K562 (cell line): ENCODE results near the gene CCDC174. TPM values are rescaled to one million over a fixed set of nuclear protein-coding genes. Genes with fewer than 3 reads are reported as not detected.

ENCODE experiments used
- ATAC-seq: fragments of 200-7000 bp; cut with Tn5 transposase; 3 replicates; pipeline ENCODE4 v1.9.1; 2020; ENCODE audit warnings: moderate library complexity
- BruUV-seq: library from RNA; stranded (reverse); fragments of 400-500 nt; replicated peaks from 2 replicates; lab custom pipeline; 2021; lab: Mats Ljungman, UMichigan
- CTCF ChIA-PET: fragments of 300-600 bp; formaldehyde crosslinking; extraction: SDS; loops from one replicate; lab custom pipeline; 2021; ENCODE audit warnings: low intra/inter-chr PET ratio; lab: Yijun Ruan, JAX
- POLR2A ChIA-PET: fragments of 300-600, 350-650 bp; sonication (Branson Sonifier 250); formaldehyde crosslinking; extraction: SDS; loops from one replicate; lab custom pipeline; 2021; ENCODE audit warnings: antibody characterized with exemption, inconsistent platforms; lab: Yijun Ruan, JAX
- DNase-seq, 4 experiments: peaks; one replicate each; pipeline versions ENCODE4 v3.0.0 to v3.0.0-alpha.2; 2011 to 2018; ENCODE audit warnings: low spot score in 3 of 4, mixed read lengths in 3 of 4; ENCODE audit errors: extremely low read depth in 1 of 4
- FAIRE-seq: peaks from 2 replicates; lab custom pipeline; 2011; peaks lifted over from hg19 to GRCh38; lab: Jason Lieb, UNC
- H2AFZ ChIP-seq: 2 replicates; pipeline ENCODE4 v1.6.0; 2011; ENCODE audit warnings: low read depth, low read length, control low read depth, inconsistent platforms
- H3K27ac ChIP-seq: fragments of 200-600 bp; 3 replicates; pipeline ENCODE4 v1.8.0; 2011; ENCODE audit warnings: low read depth, mild to moderate bottlenecking, control low read depth, inconsistent platforms, low read length, moderate library complexity, mixed read lengths; ENCODE audit errors: extremely low read depth
- H3K27me3 ChIP-seq, 2 experiments: fragments of 300-600 bp in 1 of 2; 2 replicates in 1 of 2; 3 replicates in 1 of 2; pipeline versions ENCODE4 v1.6.0 to v1.8.0; 2011; ENCODE audit warnings: inconsistent platforms in 2 of 2, low read length in 2 of 2, mild to moderate bottlenecking in 1 of 2, mixed read lengths in 1 of 2, moderate library complexity in 1 of 2; ENCODE audit not compliant: control insufficient read depth in 2 of 2, insufficient read depth in 2 of 2
- H3K36me3 ChIP-seq: fragments of 300-600 bp; 3 replicates; pipeline ENCODE4 v1.8.0; 2011; ENCODE audit warnings: mild to moderate bottlenecking, low read length, inconsistent platforms; ENCODE audit not compliant: control insufficient read depth, insufficient read depth
- H3K4me1 ChIP-seq, 2 experiments: fragments of 200-600 bp in 1 of 2; replicated peaks in 1 of 2; 2 replicates in 1 of 2; 3 replicates in 1 of 2; pipeline versions ENCODE4 v1.5.1 to v1.8.0; 2011; ENCODE audit warnings: inconsistent platforms in 2 of 2, low read length in 2 of 2, mild to moderate bottlenecking in 1 of 2, mixed read lengths in 1 of 2, moderate library complexity in 1 of 2; ENCODE audit not compliant: control insufficient read depth in 2 of 2, insufficient read depth in 2 of 2
- H3K4me2 ChIP-seq: 2 replicates; pipeline ENCODE4 v1.6.1; 2011; ENCODE audit warnings: low read length, control low read depth, inconsistent platforms, mixed read lengths; ENCODE audit not compliant: insufficient read depth
- H3K4me3 ChIP-seq: fragments of 200-600 bp; sonication (generic), shearing (Covaris generic); 2 replicates; pipeline ENCODE4 v1.5.1; 2016; ENCODE audit warnings: control low read depth, inconsistent platforms
- H3K79me2 ChIP-seq: fragments of 200-600 bp; 3 replicates; pipeline ENCODE4 v1.8.0; 2011; ENCODE audit warnings: low read length, inconsistent platforms; ENCODE audit not compliant: control insufficient read depth, insufficient read depth
- H3K9ac ChIP-seq, 2 experiments: 2 replicates each; pipeline versions ENCODE4 v1.6.0 to v1.6.1; 2011; ENCODE audit warnings: low read depth in 2 of 2, low read length in 2 of 2, control low read depth in 1 of 2, inconsistent platforms in 1 of 2, mild to moderate bottlenecking in 1 of 2, mixed read lengths in 1 of 2; ENCODE audit not compliant: insufficient read depth in 1 of 2
- H3K9me1 ChIP-seq: one replicate; pipeline ENCODE4 v1.6.0; 2011; ENCODE audit warnings: inconsistent platforms, mild to moderate bottlenecking, low read length, moderate library complexity; ENCODE audit not compliant: control insufficient read depth, insufficient read depth
- H3K9me3 ChIP-seq: replicated peaks from 2 replicates; pipeline ENCODE4 v1.5.1; 2011; ENCODE audit warnings: low read depth, low read length, inconsistent platforms; ENCODE audit not compliant: control insufficient read depth, insufficient read depth
- H4K20me1 ChIP-seq: replicated peaks from 2 replicates; pipeline ENCODE4 v1.6.1; 2011; ENCODE audit warnings: low read length, inconsistent platforms, mixed read lengths; ENCODE audit not compliant: control insufficient read depth, insufficient read depth
- ATF4 ChIP-seq: fragments of 450-650 bp; formaldehyde crosslinking; IDR thresholded peaks from 2 replicates; pipeline ENCODE4 v1.4.0; 2022; ENCODE audit warnings: mild to moderate bottlenecking, moderate library complexity
- EP300 ChIP-seq: IDR thresholded peaks from 2 replicates; pipeline ENCODE4 v1.6.1; 2012; ENCODE audit warnings: low read length, improper control_type of control experiment
- FOXK2 ChIP-seq, 2 experiments: fragments of 450-650 bp; IDR thresholded peaks in 1 of 2; conservative IDR thresholded peaks in 1 of 2; 2 replicates each; pipeline ENCODE4 v1.6.1; 2016; ENCODE audit warnings: low read depth in 2 of 2, mild to moderate bottlenecking in 1 of 2
- GMEB1 ChIP-seq: fragments of 250-450 bp; sonication (Bioruptor Pico); IDR thresholded peaks from 2 replicates; pipeline ENCODE4 v1.4.0; 2020; ENCODE audit warnings: mild to moderate bottlenecking
- MLX ChIP-seq, 2 experiments: fragments of 450-650 bp in 1 of 2; sonication (generic) in 1 of 2; formaldehyde crosslinking; conservative IDR thresholded peaks; 2 replicates each; pipeline versions ENCODE4 v1.4.0 to v1.8.1; 2020 to 2022; ENCODE audit warnings: mild to moderate bottlenecking in 1 of 2, missing genetic modification reagents in 1 of 2
- NUFIP1 ChIP-seq: fragments of 450-650 bp; IDR thresholded peaks from 2 replicates; pipeline ENCODE4 v1.6.1; 2018; ENCODE audit not compliant: partially characterized antibody
- POLR2AphosphoS5 ChIP-seq: IDR thresholded peaks from 2 replicates; pipeline ENCODE4 v1.6.1; 2011; ENCODE audit warnings: mild to moderate bottlenecking, low read depth, low read length, moderate library complexity; ENCODE audit not compliant: control insufficient read depth, insufficient read depth
- TBP ChIP-seq: optimal IDR thresholded peaks from 2 replicates; pipeline ENCODE3; 2011; ENCODE audit warnings: low read depth, low read length, improper control_type of control experiment
- TGIF2 ChIP-seq: sonication (generic); formaldehyde crosslinking; IDR thresholded peaks from 2 replicates; pipeline ENCODE4 v1.8.1; 2022; ENCODE audit warnings: mild to moderate bottlenecking, missing genetic modification reagents, moderate library complexity
- ZNF75A ChIP-seq: fragments of 450-650 bp; formaldehyde crosslinking; IDR thresholded peaks from 2 replicates; pipeline ENCODE4 v1.4.0; 2020; ENCODE audit warnings: mild to moderate bottlenecking
- ZNF778 ChIP-seq: fragments of 450-650 bp; formaldehyde crosslinking; IDR thresholded peaks from 2 replicates; pipeline ENCODE4 v1.4.0; 2020; ENCODE audit warnings: mild to moderate bottlenecking, moderate library complexity
- WGBS: fragments of 100-300 bp; shearing (Covaris generic); methylation state at CpG from one replicate; pipeline ENCODE4 v1.1.6; 2016; ENCODE audit warnings: low coverage, mixed read lengths; ENCODE audit not compliant: insufficient coverage; ENCODE audit errors: missing lambda C conversion rate; 5-methylcytosine and 5-hydroxymethylcytosine counted together
- in situ Hi-C: fragments of 300-500 bp; cut with MboI; formaldehyde crosslinking; loops from 4 replicates; pipeline ENCODE4 v1.15.0; 2018; ENCODE audit warnings: inconsistent platforms, mixed read lengths
- intact Hi-C: fragments of 100-400 bp; cut with micrococcal nuclease; formaldehyde crosslinking; loops from 2 replicates; pipeline ENCODE4 v1.14.2; 2022
- polyA plus RNA-seq, 8 experiments: library from polyadenylated mRNA; depleted of rRNA in 4 of 8; stranded (reverse) in 5 of 8; unstranded in 3 of 8; fragments of >200 nt; fragmentation: Nextera tagmentation in 2 of 8; fragmentation: Illumina TruSeq in 1 of 8; extraction: Ambion mirVana in 2 of 8; extraction: Trizol in 1 of 8; gene quantifications; 2 replicates each; pipeline versions ENCODE4 v1.2.1 to v1.2.3, GENCODE V29; 2011 to 2014; ENCODE audit warnings: inconsistent platforms in 1 of 8, missing spikeins in 1 of 8
- total RNA-seq, 7 experiments: library from RNA; depleted of rRNA in 6 of 7; stranded (reverse); fragments of >200 nt in 6 of 7; fragmentation: Illumina TruSeq in 2 of 7; extraction: Trizol in 2 of 7; gene quantifications; 2 replicates each; pipeline versions ENCODE4 v1.2.1 to v1.2.3, GENCODE V29; 2011 to 2021; ENCODE audit warnings: low replicate concordance in 1 of 7
- TF ChIP-seq, protein P1 (sequence below): sonication (generic); formaldehyde crosslinking; IDR thresholded peaks from 2 replicates; pipeline ENCODE4 v1.8.0; 2022; ENCODE audit warnings: mild to moderate bottlenecking, low read depth, missing genetic modification reagents
- TF ChIP-seq, protein P2 (sequence below), 3 experiments: IDR thresholded peaks in 2 of 3; conservative IDR thresholded peaks in 1 of 3; 2 replicates each; pipeline ENCODE4 v1.5.1; 2011 to 2012; ENCODE audit warnings: low read length in 3 of 3, mild to moderate bottlenecking in 3 of 3, control low read depth in 2 of 3, improper control_type of control experiment in 1 of 3, inconsistent platforms in 1 of 3, low read depth in 1 of 3, mixed read lengths in 1 of 3, moderate library complexity in 1 of 3; ENCODE audit not compliant: insufficient read depth in 2 of 3

The CCDC174 gene
- total and polyA plus RNA-seq, 9 of the 15 experiments (the other 6 are each of a cell fraction or from before 2014, with no cell fraction given) = 7.4 to 41.0 (median 28.5) TPM

DNA sequence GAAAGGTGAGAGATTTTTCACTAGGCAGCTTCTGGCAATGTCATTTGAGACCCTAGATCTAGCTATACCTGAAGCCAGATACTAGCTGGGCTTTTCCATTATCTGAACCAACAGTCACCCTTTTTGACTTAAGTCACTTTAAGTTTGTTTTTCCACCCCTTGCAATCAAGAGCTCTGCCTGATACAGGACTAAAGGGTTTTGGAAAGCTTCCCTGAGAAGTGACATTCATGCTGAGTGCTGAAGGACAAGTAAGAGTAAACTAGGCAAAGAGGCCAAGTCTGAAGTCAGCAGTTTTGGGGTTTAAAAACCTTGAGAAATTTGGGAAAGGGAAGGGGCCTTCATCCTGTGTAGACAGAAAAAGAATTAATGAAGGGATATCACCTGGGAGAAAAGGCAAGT lies 27.1 kb upstream of the CCDC174 start (continued):
- TF ChIP-seq GMEB1 (CRISPR knock-in tag) = no peak
- TF ChIP-seq EP300 = no peak
- no peak for TF ChIP-seq NUFIP1

DNA sequence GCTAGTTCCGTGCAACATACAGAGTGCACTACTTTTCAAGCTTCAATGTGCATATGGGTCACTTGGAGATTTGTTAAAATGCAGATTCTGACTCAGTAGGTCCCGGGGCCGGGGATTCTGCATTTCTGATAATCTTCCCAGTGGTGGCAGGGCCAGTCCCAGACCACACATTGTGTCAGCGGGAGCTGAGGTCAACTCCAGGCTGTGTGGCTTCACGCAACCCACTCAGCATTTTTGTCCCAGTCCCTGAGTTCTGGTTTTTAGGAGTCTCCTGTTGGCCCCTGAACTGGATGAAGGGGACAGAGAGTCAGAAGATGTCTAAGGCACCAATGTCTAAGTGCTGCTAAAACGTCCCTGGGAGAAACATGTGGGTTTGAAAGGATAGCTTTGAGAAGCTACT lies 26.1 kb upstream of the CCDC174 start:
- no TSS peak for BruUV-seq
- no peak overlapping the region for H3K4me2 ChIP-seq
- no peak for FAIRE-seq
- no peaks in the 10 kb centered on the region; the same call in 1 of the 2 replicates for H4K20me1 ChIP-seq
- WGBS = 6% methylated on average over 6 of the region's 6 CpGs
- no peak for ATAC-seq
- no peak overlapping the region for H3K4me3 ChIP-seq
- CTCF ChIA-PET = no interaction called here
- in situ Hi-C loops = no loop called here
- POLR2A ChIA-PET = interaction anchor here (1.9 kb wide), 1 partner anchor 8 kb away, joined by 8 read pairs; no protein-coding TSS in a partner anchor
- H3K79me2 ChIP-seq = no peaks in the 10 kb centered on the region
- TF ChIP-seq ZNF75A (CRISPR knock-in tag) = no peak
- TF ChIP-seq POLR2AphosphoS5 = no peak
- TF ChIP-seq, protein P1, sequence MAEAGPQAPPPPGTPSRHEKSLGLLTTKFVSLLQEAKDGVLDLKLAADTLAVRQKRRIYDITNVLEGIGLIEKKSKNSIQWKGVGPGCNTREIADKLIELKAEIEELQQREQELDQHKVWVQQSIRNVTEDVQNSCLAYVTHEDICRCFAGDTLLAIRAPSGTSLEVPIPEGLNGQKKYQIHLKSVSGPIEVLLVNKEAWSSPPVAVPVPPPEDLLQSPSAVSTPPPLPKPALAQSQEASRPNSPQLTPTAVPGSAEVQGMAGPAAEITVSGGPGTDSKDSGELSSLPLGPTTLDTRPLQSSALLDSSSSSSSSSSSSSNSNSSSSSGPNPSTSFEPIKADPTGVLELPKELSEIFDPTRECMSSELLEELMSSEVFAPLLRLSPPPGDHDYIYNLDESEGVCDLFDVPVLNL (CRISPR knock-in tag) = no peak
- no peak for TF ChIP-seq TBP
- TF ChIP-seq, protein P2, sequence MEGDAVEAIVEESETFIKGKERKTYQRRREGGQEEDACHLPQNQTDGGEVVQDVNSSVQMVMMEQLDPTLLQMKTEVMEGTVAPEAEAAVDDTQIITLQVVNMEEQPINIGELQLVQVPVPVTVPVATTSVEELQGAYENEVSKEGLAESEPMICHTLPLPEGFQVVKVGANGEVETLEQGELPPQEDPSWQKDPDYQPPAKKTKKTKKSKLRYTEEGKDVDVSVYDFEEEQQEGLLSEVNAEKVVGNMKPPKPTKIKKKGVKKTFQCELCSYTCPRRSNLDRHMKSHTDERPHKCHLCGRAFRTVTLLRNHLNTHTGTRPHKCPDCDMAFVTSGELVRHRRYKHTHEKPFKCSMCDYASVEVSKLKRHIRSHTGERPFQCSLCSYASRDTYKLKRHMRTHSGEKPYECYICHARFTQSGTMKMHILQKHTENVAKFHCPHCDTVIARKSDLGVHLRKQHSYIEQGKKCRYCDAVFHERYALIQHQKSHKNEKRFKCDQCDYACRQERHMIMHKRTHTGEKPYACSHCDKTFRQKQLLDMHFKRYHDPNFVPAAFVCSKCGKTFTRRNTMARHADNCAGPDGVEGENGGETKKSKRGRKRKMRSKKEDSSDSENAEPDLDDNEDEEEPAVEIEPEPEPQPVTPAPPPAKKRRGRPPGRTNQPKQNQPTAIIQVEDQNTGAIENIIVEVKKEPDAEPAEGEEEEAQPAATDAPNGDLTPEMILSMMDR (IDR thresholded peaks at IDR 0.05 in 2 of 3, conservative IDR thresholded peaks at IDR 0.05 in 1 of 3; ENCODE audit: insufficient read depth in 2 of 3, low read depth in 1 of 3, low read length in 3 of 3) = no peak
- no peak for TF ChIP-seq ATF4
- TF ChIP-seq ZNF778 (CRISPR knock-in tag) = no peak
- TF ChIP-seq TGIF2 (CRISPR knock-in tag) = no peak
- TF ChIP-seq MLX (CRISPR knock-in tag; conservative IDR thresholded peaks at IDR 0.05) = no peak
- TF ChIP-seq FOXK2 (conservative IDR thresholded peaks at IDR 0.05 in 1 of 2, IDR thresholded peaks at IDR 0.05 in 1 of 2; ENCODE audit: low read depth in 2 of 2) = no peak
- TF ChIP-seq, all 486 proteins: peak for 0
- Histone ChIP-seq H3K9me1 (no peaks in the 10 kb centered on the region), H3K4me1 (peaks cover 3 to 7% of the 10 kb centered on the region in 2 experiments; a peak in 2 of 5 replicates), H3K36me3 (no peaks in the 10 kb centered on the region), H3K9ac (no peak overlapping the region), H3K27me3 (peaks cover 28 to 41% of the 10 kb centered on the region in 2 experiments), H3K9me3 (no peaks in the 10 kb centered on the region), H2AFZ (no peak overlapping the region), H3K27ac (no peak overlapping the region)
- intact Hi-C loops = no loop called here
- DNase-seq = no peak
